Psoas muscle (tissue), 8 donors: ENCODE results near the gene CD1D. TPM values are rescaled to one million over a fixed set of nuclear protein-coding genes. Genes with fewer than 3 reads are reported as not detected.

Source experiments
- ATAC-seq, 4 donors: fragments of 200-7000 bp; cut with Tn5 transposase; one replicate each; pipeline ENCODE4 v1.9.1; 2020; ENCODE audit warnings: moderate library complexity in 3 of 4, mild to moderate bottlenecking in 2 of 4
- DNase-seq, 2 donors: peaks; one replicate each; pipeline ENCODE4 v3.0.0-alpha.2; 2020
- H3K27ac ChIP-seq: fragments of 200-600 bp; one replicate; pipeline ENCODE4 v1.8.0; 2022
- H3K27me3 ChIP-seq, 3 donors: fragments of 200-600 bp in 1 of 3; one replicate each; pipeline versions ENCODE4 v1.6.1 to v1.8.0; 2013 to 2022; ENCODE audit warnings: low read length in 2 of 3, mild to moderate bottlenecking in 2 of 3, moderate library complexity in 1 of 3; ENCODE audit not compliant: insufficient read depth in 3 of 3
- H3K36me3 ChIP-seq, 2 donors: fragments of 200-600 bp in 1 of 2; one replicate each; pipeline versions ENCODE4 v1.6.1 to v1.8.0; 2013 to 2022; ENCODE audit warnings: low read depth in 1 of 2, mild to moderate bottlenecking in 1 of 2, moderate library complexity in 1 of 2; ENCODE audit not compliant: insufficient read depth in 1 of 2
- H3K4me1 ChIP-seq: fragments of 200-600 bp; one replicate; pipeline ENCODE4 v1.8.0; 2022
- H3K4me3 ChIP-seq: fragments of 200-600 bp; one replicate; pipeline ENCODE4 v1.8.0; 2022; ENCODE audit warnings: mild to moderate bottlenecking
- H3K9me3 ChIP-seq: fragments of 200-600 bp; one replicate; pipeline ENCODE4 v1.8.0; 2022
- WGBS, 3 donors: extraction: QIAGEN DNeasy Blood & Tissue Kit; methylation state at CpG; one replicate each; pipeline versions ENCODE4 v1.1.6 to v1.1.7; 2013; 5-methylcytosine and 5-hydroxymethylcytosine counted together
- intact Hi-C, 2 donors: fragments of 100-400 bp; cut with DNase I; formaldehyde crosslinking; loops; one replicate each; pipeline versions ENCODE4 v1.11.0 to v1.14.2; 2022
- long read RNA-seq, 2 donors: library from polyadenylated mRNA; unstranded; transcript quantifications; one replicate each; pipeline ENCODE4 v2.0.0, GENCODE V29; 2021
- polyA plus RNA-seq, 3 donors: library from polyadenylated mRNA; stranded (reverse); fragments of 200-250 nt; gene quantifications; one replicate each; pipeline ENCODE4 v1.2.3, GENCODE V29; 2013
- total RNA-seq, 4 donors: library from RNA; stranded (reverse); fragmentation: NEBNext Ultra II Directional in 2 of 4; extraction: Animal tissue kit (Norgen Biotek cat#: 25700) in 2 of 4; gene quantifications; one replicate each; pipeline versions ENCODE4 v1.2.1 to v1.2.4, GENCODE V29; 2021 to 2023
- TF ChIP-seq, protein P1 (sequence below): fragments of 200-600 bp; IDR thresholded peaks from one replicate; pipeline ENCODE4 v1.8.0; 2022; ENCODE audit warnings: antibody characterized with exemption
- donor health status: healthy with polysubstance abuse.
- donor health status: DM: no; HTN: no; CAD: no; lungs with moderate emphysema.
- donor health status: Bipolar disorder and iron deficiency.
- donor health status: healthy.
- donor health status: DM: yes; HTN: yes; CAD: no.
- donor health status: DM: no; HTN: no; CAD: no.
- donor health status: DM: no; HTN: no; CAD: no.
- donor health status: DM: yes; HTN: yes; CAD: no.

Gene CD1D
- total RNA-seq = 1 to 10 TPM in 2 of 4 donors, under 1 TPM in 2; 0.59 to 1.6 (median 1.1) TPM
- 1 to 10 TPM in 2 of 3 donors, under 1 TPM in 1; 0.90 to 7.8 (median 1.2) TPM for polyA plus RNA-seq
- long read RNA-seq, donor 1, partial matches to known transcripts = 0 of 1 reads
- long read RNA-seq, donor 1, other reads (novel, unspliced or antisense) = 1 of 1 reads
- long read RNA-seq, donor 2, partial matches to known transcripts = 0 of 2 reads
- long read RNA-seq, donor 2, other reads (novel, unspliced or antisense) = 2 of 2 reads

DNA sequence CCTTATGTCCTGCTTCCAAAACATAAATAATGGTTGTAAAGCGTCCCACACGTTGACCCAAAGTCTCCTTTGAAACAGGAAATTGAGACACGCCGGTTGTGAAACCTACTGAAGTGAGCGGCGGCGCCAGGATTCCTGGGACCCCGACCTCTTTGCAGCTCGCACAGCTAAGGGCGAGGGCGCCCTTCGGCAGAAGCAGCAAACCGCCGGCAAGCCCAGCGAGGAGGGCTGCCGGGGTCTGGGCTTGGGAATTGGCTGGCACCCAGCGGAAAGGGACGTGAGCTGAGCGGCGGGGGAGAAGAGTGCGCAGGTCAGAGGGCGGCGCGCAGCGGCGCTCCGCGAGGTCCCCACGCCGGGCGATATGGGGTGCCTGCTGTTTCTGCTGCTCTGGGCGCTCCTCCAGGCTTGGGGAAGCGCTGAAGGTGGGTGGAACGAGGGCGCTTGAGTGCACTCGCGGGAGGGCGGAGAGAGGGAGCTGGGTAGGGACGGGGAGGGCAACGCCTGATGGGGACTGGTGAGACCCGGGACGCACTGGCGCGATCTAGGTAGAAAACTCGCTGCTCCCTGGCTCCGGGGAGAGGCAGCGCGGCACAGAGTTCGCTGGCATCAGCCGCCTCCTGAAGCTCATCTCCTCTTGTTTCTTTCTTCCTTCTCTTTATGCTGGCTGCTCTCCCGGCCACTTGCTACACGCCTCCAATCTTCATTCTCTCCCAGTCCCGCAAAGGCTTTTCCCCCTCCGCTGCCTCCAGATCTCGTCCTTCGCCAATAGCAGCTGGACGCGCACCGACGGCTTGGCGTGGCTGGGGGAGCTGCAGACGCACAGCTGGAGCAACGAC lies at the start of gene CD1D:
TSS of gene CD1D (plus strand) at position 155 of the 836 bp plus-strand sequence. CDS start at position 362, 207 bp downstream.
- Histone ChIP-seq H3K27ac (no peak within 1 kb of the TSS), H3K9me3 (no peaks in the 10 kb centered on the region), H3K36me3 (peaks cover 0 to 6% of the 10 kb centered on the region in 2 donors), H3K27me3 (peaks cover 0 to 18% (median 0%) of the 10 kb centered on the region in 3 donors), H3K4me1 (peaks cover 14% of the 10 kb centered on the region), H3K4me3 (peak within 1 kb of the TSS; percentile 73)
- ATAC-seq = peak in 3 of 4 donors; percentile 31 to 51 (median 50)
- TF ChIP-seq, protein P1, sequence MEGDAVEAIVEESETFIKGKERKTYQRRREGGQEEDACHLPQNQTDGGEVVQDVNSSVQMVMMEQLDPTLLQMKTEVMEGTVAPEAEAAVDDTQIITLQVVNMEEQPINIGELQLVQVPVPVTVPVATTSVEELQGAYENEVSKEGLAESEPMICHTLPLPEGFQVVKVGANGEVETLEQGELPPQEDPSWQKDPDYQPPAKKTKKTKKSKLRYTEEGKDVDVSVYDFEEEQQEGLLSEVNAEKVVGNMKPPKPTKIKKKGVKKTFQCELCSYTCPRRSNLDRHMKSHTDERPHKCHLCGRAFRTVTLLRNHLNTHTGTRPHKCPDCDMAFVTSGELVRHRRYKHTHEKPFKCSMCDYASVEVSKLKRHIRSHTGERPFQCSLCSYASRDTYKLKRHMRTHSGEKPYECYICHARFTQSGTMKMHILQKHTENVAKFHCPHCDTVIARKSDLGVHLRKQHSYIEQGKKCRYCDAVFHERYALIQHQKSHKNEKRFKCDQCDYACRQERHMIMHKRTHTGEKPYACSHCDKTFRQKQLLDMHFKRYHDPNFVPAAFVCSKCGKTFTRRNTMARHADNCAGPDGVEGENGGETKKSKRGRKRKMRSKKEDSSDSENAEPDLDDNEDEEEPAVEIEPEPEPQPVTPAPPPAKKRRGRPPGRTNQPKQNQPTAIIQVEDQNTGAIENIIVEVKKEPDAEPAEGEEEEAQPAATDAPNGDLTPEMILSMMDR = no peak
- intact Hi-C loops = no loop called here
- peak; percentile 36 to 64 for DNase-seq
- 1% methylated on average over 55 to 63 of the region's 63 CpGs for WGBS, 3 donors

- 77 to 95% (median 77%) methylated on average over 3 of the region's 3 CpGs for WGBS, 3 donors
- no peaks in the 10 kb centered on the region for H3K9me3 ChIP-seq
- no peaks in the 10 kb centered on the region for H3K36me3 ChIP-seq
- intact Hi-C loops = no loop called here
- DNase-seq (no peak), ATAC-seq (no peak)
- H3K4me1 ChIP-seq = no peaks in the 10 kb centered on the region
- TF ChIP-seq, protein P1 = no peak
- no peak overlapping the region for H3K4me3 ChIP-seq
- H3K27ac ChIP-seq = no peak overlapping the region
- no peaks in the 10 kb centered on the region for H3K27me3 ChIP-seq
Measured at GRCh38 chr1:158131217-158131616, 49.5 kb upstream of the CD1D start.

GRCh38 chr1:158140764-158141192 lies 39.9 kb upstream of the CD1D start:
- Histone ChIP-seq H3K4me1 (no peaks in the 10 kb centered on the region), H3K27me3 (peaks cover 0 to 2% (median 0%) of the 10 kb centered on the region in 3 donors), H3K4me3 (no peak overlapping the region), H3K9me3 (no peaks in the 10 kb centered on the region), H3K27ac (no peak overlapping the region), H3K36me3 (no peaks in the 10 kb centered on the region)
- WGBS, 3 donors = 54 to 68% (median 68%) methylated on average over 3 of the region's 3 CpGs
- intact Hi-C loops = no loop called here
- ATAC-seq (no peak), DNase-seq (no peak)
- TF ChIP-seq, protein P1 = no peak

GRCh38 chr1:158145173-158145719 lies 35.4 kb upstream of the CD1D start:
- ATAC-seq (no peak), DNase-seq (peak in 1 of 2 donors; percentile 44)
- Histone ChIP-seq H3K4me3 (no peak overlapping the region), H3K9me3 (no peaks in the 10 kb centered on the region), H3K27me3 (no peaks in the 10 kb centered on the region), H3K36me3 (no peaks in the 10 kb centered on the region), H3K27ac (no peak overlapping the region), H3K4me1 (peaks cover 5% of the 10 kb centered on the region)
- intact Hi-C loops = no loop called here
- TF ChIP-seq, protein P1 = no peak
